Astrocyte (in vitro differentiated cells and primary cell): ENCODE measurements around the gene CDC37L1. TPM values are rescaled to one million over a fixed set of nuclear protein-coding genes. Genes with fewer than 3 reads are reported as not detected.

ENCODE experiments used
- DNase-seq: peaks from one replicate; pipeline ENCODE4 v3.0.0-alpha.2; 2010; ENCODE audit warnings: low read depth
- FAIRE-seq: peaks from 2 replicates; lab custom pipeline; 2011; peaks lifted over from hg19 to GRCh38; lab: Jason Lieb, UNC
- H2AFZ ChIP-seq: 2 replicates; pipeline ENCODE4 v1.6.0; 2012; ENCODE audit warnings: low read depth, low read length, inconsistent platforms
- H3K27ac ChIP-seq: 2 replicates; pipeline ENCODE4 v1.5.1; 2011; ENCODE audit warnings: low read depth, low read length, inconsistent platforms
- H3K27me3 ChIP-seq: 2 replicates; pipeline ENCODE4 v1.6.0; 2011; ENCODE audit warnings: low read length, inconsistent platforms; ENCODE audit not compliant: insufficient read depth
- H3K36me3 ChIP-seq: 2 replicates; pipeline ENCODE4 v1.5.1; 2011; ENCODE audit warnings: low read length, inconsistent platforms; ENCODE audit not compliant: insufficient read depth
- H3K4me1 ChIP-seq: 2 replicates; pipeline ENCODE4 v1.5.1; 2011; ENCODE audit warnings: low read length, inconsistent platforms; ENCODE audit not compliant: insufficient read depth
- H3K4me2 ChIP-seq: 2 replicates; pipeline ENCODE4 v1.6.0; 2012; ENCODE audit warnings: low read length, inconsistent platforms
- H3K4me3 ChIP-seq: 2 replicates; pipeline ENCODE4 v1.5.1; 2011; ENCODE audit warnings: low read depth, mild to moderate bottlenecking, low read length, inconsistent platforms; ENCODE audit not compliant: insufficient read depth
- H3K79me2 ChIP-seq: 2 replicates; pipeline ENCODE4 v1.6.0; 2012; ENCODE audit warnings: mild to moderate bottlenecking, low read length, inconsistent platforms; ENCODE audit not compliant: insufficient read depth
- H3K9ac ChIP-seq: 2 replicates; pipeline ENCODE4 v1.6.0; 2012; ENCODE audit warnings: mild to moderate bottlenecking, low read length, inconsistent platforms
- H3K9me3 ChIP-seq: 2 replicates; pipeline ENCODE4 v1.5.1; 2012; ENCODE audit warnings: low read depth, mild to moderate bottlenecking, low read length, inconsistent platforms; ENCODE audit not compliant: insufficient read depth
- H4K20me1 ChIP-seq: 2 replicates; pipeline ENCODE4 v1.6.0; 2012; ENCODE audit warnings: low read length, inconsistent platforms; ENCODE audit not compliant: insufficient read depth
- H3K27ac Mint-ChIP-seq: one replicate; pipeline ENCODE4 v1.8.0; 2021; ENCODE audit warnings: mild to moderate bottlenecking, mixed read lengths; ENCODE audit not compliant: unreplicated experiment
- H3K27me3 Mint-ChIP-seq: one replicate; pipeline ENCODE4 v1.8.0; 2021; ENCODE audit warnings: low read depth, mixed read lengths; ENCODE audit not compliant: unreplicated experiment
- H3K36me3 Mint-ChIP-seq: one replicate; pipeline ENCODE4 v1.8.0; 2021; ENCODE audit warnings: low read depth, mixed read lengths; ENCODE audit not compliant: unreplicated experiment
- H3K4me1 Mint-ChIP-seq: one replicate; pipeline ENCODE4 v1.8.0; 2021; ENCODE audit warnings: low read depth, mixed read lengths; ENCODE audit not compliant: unreplicated experiment
- H3K4me3 Mint-ChIP-seq: one replicate; pipeline ENCODE4 v1.8.0; 2021; ENCODE audit warnings: mild to moderate bottlenecking, moderate library complexity, mixed read lengths; ENCODE audit not compliant: unreplicated experiment
- H3K9me3 Mint-ChIP-seq: one replicate; pipeline ENCODE4 v1.8.0; 2021; ENCODE audit warnings: mild to moderate bottlenecking, mixed read lengths; ENCODE audit not compliant: unreplicated experiment
- EZH2 ChIP-seq: IDR thresholded peaks from 2 replicates; pipeline ENCODE4 v1.6.1; 2012; ENCODE audit warnings: mild to moderate bottlenecking, low read length, inconsistent platforms; ENCODE audit not compliant: insufficient read depth
- total RNA-seq: library from RNA; stranded (reverse); gene quantifications from 2 replicates; pipeline ENCODE4 v1.2.1, GENCODE V29; 2021
- TF ChIP-seq, protein P1 (sequence below): IDR thresholded peaks from 2 replicates; pipeline ENCODE4 v1.5.1; 2011; ENCODE audit warnings: low read depth, mild to moderate bottlenecking, inconsistent platforms, low read length, moderate library complexity; ENCODE audit not compliant: insufficient read depth

CDC37L1 gene
- total RNA-seq, 1 donor from 2014 or later, result 16.1 TPM

DNA sequence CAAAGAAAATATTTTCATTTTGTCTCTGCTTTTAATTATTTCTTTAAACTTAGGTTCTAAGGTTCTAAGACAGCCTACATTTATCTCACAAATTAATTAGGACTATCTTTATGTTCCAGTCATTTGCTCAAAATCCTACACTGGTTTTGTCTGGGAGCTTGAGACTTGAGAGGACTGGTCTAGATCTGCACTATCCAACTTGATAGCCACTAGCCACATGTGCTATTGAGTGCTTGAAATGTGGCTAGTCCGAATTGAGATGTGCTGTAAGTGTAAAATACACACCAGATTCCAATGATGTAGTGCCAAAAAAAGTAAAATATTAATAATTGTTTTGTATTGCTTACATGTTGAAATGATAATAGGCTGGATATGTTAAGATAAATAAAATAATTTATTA lies 7.2 kb downstream of the CDC37L1 start:
- no peak overlapping the region for H3K27ac ChIP-seq
- DNase-seq, result no peak
- peaks cover 43% of the 10 kb centered on the region for H3K79me2 ChIP-seq
- Mint-ChIP-seq H3K36me3 (peaks cover 3% of the 10 kb centered on the region), H3K27me3 (no peaks in the 10 kb centered on the region), H3K27ac (no peak overlapping the region), H3K9me3 (no peaks in the 10 kb centered on the region), H3K4me3 (no peak overlapping the region), H3K4me1 (peaks cover 8% of the 10 kb centered on the region)
- H4K20me1 ChIP-seq, result peaks cover 18% of the 10 kb centered on the region
- H3K36me3 ChIP-seq, result peaks cover 3% of the 10 kb centered on the region
- peaks cover 4% of the 10 kb centered on the region for H3K4me1 ChIP-seq
- no peak for FAIRE-seq
- H3K9me3 ChIP-seq, result no peaks in the 10 kb centered on the region
- H3K9ac ChIP-seq, result no peak overlapping the region
- no peak overlapping the region for H3K4me3 ChIP-seq
- TF ChIP-seq, protein P1, sequence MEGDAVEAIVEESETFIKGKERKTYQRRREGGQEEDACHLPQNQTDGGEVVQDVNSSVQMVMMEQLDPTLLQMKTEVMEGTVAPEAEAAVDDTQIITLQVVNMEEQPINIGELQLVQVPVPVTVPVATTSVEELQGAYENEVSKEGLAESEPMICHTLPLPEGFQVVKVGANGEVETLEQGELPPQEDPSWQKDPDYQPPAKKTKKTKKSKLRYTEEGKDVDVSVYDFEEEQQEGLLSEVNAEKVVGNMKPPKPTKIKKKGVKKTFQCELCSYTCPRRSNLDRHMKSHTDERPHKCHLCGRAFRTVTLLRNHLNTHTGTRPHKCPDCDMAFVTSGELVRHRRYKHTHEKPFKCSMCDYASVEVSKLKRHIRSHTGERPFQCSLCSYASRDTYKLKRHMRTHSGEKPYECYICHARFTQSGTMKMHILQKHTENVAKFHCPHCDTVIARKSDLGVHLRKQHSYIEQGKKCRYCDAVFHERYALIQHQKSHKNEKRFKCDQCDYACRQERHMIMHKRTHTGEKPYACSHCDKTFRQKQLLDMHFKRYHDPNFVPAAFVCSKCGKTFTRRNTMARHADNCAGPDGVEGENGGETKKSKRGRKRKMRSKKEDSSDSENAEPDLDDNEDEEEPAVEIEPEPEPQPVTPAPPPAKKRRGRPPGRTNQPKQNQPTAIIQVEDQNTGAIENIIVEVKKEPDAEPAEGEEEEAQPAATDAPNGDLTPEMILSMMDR, result no peak
- no peak for TF ChIP-seq EZH2
- H3K27me3 ChIP-seq, result no peaks in the 10 kb centered on the region
- H2AFZ ChIP-seq, result no peak overlapping the region
- no peak overlapping the region for H3K4me2 ChIP-seq

DNA sequence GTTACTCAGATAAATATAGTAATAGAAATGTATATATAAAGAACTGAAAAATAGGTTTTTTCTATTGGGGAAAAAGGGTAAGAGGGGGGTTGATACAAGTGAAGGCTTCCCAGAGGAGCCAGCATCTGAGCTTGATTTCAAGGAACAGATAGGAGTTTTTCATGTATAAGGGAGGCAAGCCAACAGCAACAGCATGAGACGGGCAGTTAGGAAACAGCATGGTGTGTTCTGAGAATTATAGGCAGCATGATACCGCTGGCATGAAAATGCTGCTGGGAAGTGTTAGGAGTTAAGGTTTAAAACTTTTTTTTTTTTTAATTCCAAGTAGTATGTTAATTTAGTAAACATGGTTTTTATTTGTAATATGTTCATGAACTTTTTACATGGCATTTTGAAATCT lies 9.7 kb downstream of the CDC37L1 start:
- Histone ChIP-seq H3K27ac (no peak overlapping the region), H3K9me3 (no peaks in the 10 kb centered on the region), H3K36me3 (peaks cover 3% of the 10 kb centered on the region), H3K79me2 (peaks cover 38% of the 10 kb centered on the region), H3K4me1 (peaks cover 4% of the 10 kb centered on the region), H2AFZ (no peak overlapping the region), H3K4me3 (no peak overlapping the region), H3K4me2 (no peak overlapping the region), H3K27me3 (no peaks in the 10 kb centered on the region), H4K20me1 (peaks cover 10% of the 10 kb centered on the region), H3K9ac (no peak overlapping the region)
- Mint-ChIP-seq H3K4me1 (peaks cover 8% of the 10 kb centered on the region), H3K27ac (no peak overlapping the region), H3K36me3 (peaks cover 3% of the 10 kb centered on the region), H3K9me3 (no peaks in the 10 kb centered on the region), H3K4me3 (no peak overlapping the region), H3K27me3 (no peaks in the 10 kb centered on the region)
- FAIRE-seq, result no peak
- no peak for TF ChIP-seq EZH2
- TF ChIP-seq, protein P1, result no peak
- no peak for DNase-seq

DNA sequence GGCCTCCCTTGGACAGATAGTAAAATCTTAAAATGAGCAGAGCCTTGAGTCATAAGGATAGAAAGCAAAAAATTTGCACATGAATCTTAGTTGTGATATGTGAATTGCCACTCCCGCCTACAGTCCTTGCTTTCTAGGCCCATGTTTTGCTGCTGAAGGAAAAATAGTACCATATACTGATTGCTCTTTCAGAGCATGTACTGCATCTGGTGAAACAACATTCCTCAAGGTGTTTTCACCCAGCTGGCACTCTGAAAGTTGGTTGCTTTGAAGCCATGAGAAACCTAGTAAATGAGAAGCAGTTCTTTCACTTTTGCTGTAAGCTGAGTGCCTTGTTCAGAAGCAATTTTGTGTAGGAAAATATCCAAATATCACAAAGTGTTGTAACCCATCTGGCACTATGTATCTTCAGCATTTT lies 10.3 kb downstream of the CDC37L1 start:
- no peak overlapping the region for H2AFZ ChIP-seq
- peaks cover 4% of the 10 kb centered on the region for H3K4me1 ChIP-seq
- Mint-ChIP-seq H3K27ac (no peak overlapping the region), H3K36me3 (peaks cover 3% of the 10 kb centered on the region), H3K4me3 (no peak overlapping the region), H3K27me3 (no peaks in the 10 kb centered on the region), H3K9me3 (no peaks in the 10 kb centered on the region), H3K4me1 (peaks cover 8% of the 10 kb centered on the region)
- no peak overlapping the region for H3K4me2 ChIP-seq
- peaks cover 42% of the 10 kb centered on the region for H3K79me2 ChIP-seq
- H3K9ac ChIP-seq, result no peak overlapping the region
- no peak for FAIRE-seq
- H4K20me1 ChIP-seq, result peaks cover 12% of the 10 kb centered on the region
- H3K27ac ChIP-seq, result no peak overlapping the region
- H3K9me3 ChIP-seq, result no peaks in the 10 kb centered on the region
- H3K27me3 ChIP-seq, result no peaks in the 10 kb centered on the region
- peak; percentile 26 for DNase-seq
- TF ChIP-seq, protein P1, result no peak
- TF ChIP-seq EZH2, result no peak
- H3K4me3 ChIP-seq, result no peak overlapping the region
- peaks cover 3% of the 10 kb centered on the region for H3K36me3 ChIP-seq
